GM12892 (cell line): ENCODE data around the gene FOXN1.

Experiments
- POLR2A ChIP-seq: IDR thresholded peaks from 2 replicates; pipeline ENCODE4 v1.6.1; 2011; ENCODE audit warnings: low read depth, low read length, control low read depth
- POLR2AphosphoS5 ChIP-seq: IDR thresholded peaks from 2 replicates; pipeline ENCODE4 v1.6.1; 2011; ENCODE audit warnings: low read depth, low read length, control low read depth
- TAF1 ChIP-seq: IDR thresholded peaks from 2 replicates; pipeline ENCODE4 v1.6.1; 2011; ENCODE audit warnings: low read depth, mild to moderate bottlenecking, control low read depth, low read length, borderline replicate concordance

DNA sequence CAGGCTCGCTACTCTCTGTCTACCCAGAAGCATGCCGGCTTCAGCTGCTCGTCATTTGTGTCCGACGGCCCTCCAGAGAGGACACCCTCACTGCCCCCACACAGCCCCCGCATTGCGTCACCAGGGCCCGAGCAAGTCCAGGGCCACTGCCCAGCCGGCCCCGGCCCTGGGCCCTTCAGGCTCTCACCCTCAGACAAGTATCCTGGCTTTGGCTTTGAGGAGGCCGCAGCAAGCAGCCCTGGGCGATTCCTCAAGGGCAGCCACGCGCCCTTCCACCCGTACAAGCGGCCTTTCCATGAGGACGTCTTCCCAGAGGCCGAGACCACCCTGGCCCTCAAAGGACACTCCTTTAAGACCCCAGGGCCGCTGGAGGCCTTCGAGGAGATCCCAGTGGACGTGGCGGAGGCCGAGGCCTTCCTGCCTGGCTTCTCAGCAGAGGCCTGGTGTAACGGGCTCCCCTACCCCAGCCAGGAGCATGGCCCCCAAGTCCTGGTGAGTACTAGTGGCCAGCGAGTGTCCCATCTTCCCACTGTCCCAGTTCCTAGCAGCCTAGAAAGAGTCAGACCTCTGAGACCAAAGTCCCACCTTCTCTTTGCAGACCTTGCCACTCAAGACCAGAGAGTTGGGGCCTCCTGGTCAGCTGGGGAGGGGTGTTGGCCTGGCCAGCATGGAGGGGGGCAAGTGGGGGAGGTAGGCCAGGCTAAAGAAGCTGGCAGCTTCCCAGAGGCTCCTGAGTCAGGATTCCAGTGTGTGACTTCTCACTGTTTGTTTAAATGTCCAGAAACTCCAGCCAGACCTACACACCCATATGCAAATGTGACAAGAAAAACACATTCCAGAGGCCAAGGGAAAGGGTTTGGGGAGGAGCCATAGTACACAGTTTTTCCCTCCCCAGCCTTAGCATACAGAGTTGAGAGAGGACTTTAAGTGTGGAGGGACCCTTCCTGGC, 18.6 kb downstream of the FOXN1 start:
- TF ChIP-seq POLR2AphosphoS5: no peak
- no peak for TF ChIP-seq POLR2A
- TF ChIP-seq TAF1: no peak
